GM19043 (cell line): ENCODE results near the gene TMEM108.

ENCODE experiments used
- ATAC-seq: cut with Tn5 transposase; IDR thresholded peaks from one replicate; pipeline ENCODE4 v1.9.1; 2021; ENCODE audit warnings: low read depth; ENCODE audit not compliant: unreplicated experiment

TMEM108 gene

GRCh38 chr3:133443649-133444422, 405.6 kb downstream of the TMEM108 start:
- no peak for ATAC-seq

GRCh38 chr3:133444423-133444774, 406.2 kb downstream of the TMEM108 start:
- no peak for ATAC-seq

DNA sequence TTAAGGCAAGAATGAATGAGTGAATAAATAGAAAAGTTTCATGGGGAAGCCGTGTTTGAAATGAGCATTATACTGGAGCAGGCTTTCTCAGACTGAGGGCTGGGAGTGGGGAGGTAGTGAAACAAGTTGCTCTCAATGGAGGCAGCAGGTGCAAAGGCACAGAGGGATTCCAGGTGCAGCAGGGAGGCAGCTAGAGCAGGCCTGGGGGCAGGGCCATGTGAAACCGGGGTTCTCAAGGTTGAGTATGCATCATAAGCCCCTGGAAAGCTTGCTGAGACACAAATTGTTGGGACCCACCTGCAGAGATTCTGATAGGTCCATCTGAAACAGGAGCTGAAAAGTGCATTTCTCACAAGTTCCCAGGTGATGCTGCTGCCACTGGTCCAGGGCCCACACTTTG, 406.9 kb downstream of the TMEM108 start:
- no peak for ATAC-seq
